GOT3 (cell line): Measurements from ENCODE around the gene UNC5C.

Experiments
- DNase-seq: peaks from one replicate; lab custom pipeline; 2025; ENCODE audit warnings: mixed read lengths; lab: John Stamatoyannopoulos, UW

UNC5C gene

GRCh38 chr4:95546866-95547714, 1.7 kb downstream of the UNC5C start:
- no peak for DNase-seq

GRCh38 chr4:95546221-95546620, 2.6 kb downstream of the UNC5C start:
- no peak for DNase-seq

GRCh38 chr4:95545546-95545945, 3.2 kb downstream of the UNC5C start:
- no peak for DNase-seq

GRCh38 chr4:95544113-95545103, 4.4 kb downstream of the UNC5C start:
- DNase-seq: no peak

GRCh38 chr4:95541889-95542607, 6.7 kb downstream of the UNC5C start:
- DNase-seq: no peak

GRCh38 chr4:95541094-95541493, 7.7 kb downstream of the UNC5C start:
- DNase-seq: no peak

- DNase-seq: no peak
Measured at GRCh38 chr4:95540227-95540626, 8.5 kb downstream of the UNC5C start.

- DNase-seq: no peak
Measured at GRCh38 chr4:95539106-95539505, 9.7 kb downstream of the UNC5C start.

- DNase-seq: no peak
Measured at GRCh38 chr4:95537863-95538488, 10.8 kb downstream of the UNC5C start.

GRCh38 chr4:95537191-95537590, 11.6 kb downstream of the UNC5C start:
- DNase-seq: no peak

- DNase-seq: no peak
Measured at GRCh38 chr4:95536650-95537049, 12.1 kb downstream of the UNC5C start.

GRCh38 chr4:95535180-95535579, 13.6 kb downstream of the UNC5C start:
- no peak for DNase-seq

GRCh38 chr4:95534032-95534431, 14.7 kb downstream of the UNC5C start:
- DNase-seq: no peak

GRCh38 chr4:95533254-95533653, 15.5 kb downstream of the UNC5C start:
- DNase-seq: no peak

- no peak for DNase-seq
Measured at GRCh38 chr4:95532305-95532704, 16.5 kb downstream of the UNC5C start.

GRCh38 chr4:95531141-95531540, 17.6 kb downstream of the UNC5C start:
- no peak for DNase-seq

GRCh38 chr4:95529946-95530345, 18.8 kb downstream of the UNC5C start:
- DNase-seq: no peak

GRCh38 chr4:95528388-95528948, 20.3 kb downstream of the UNC5C start:
- no peak for DNase-seq

- no peak for DNase-seq
Measured at GRCh38 chr4:95526075-95526474, 22.7 kb downstream of the UNC5C start.

GRCh38 chr4:95524729-95525128, 24.0 kb downstream of the UNC5C start:
- DNase-seq: no peak

- DNase-seq: no peak
Measured at GRCh38 chr4:95524184-95524583, 24.6 kb downstream of the UNC5C start.
